Activated T-helper 9 cell treated with anti-CD3 and anti-CD28 coated beads, Interleukin-2, amount 50 U/mL, for 16 hours (primary cell): ENCODE data around the gene CHURC1.
"Not testable (repeated sequence)": the region's sequence is repeated elsewhere in the genome, so short reads cannot be mapped to it uniquely, and the experiment has no call there.

Source experiments
- DNase-seq: peaks from one replicate; pipeline ENCODE4 v3.0.0-alpha.2; 2020; ENCODE audit warnings: low read depth

Gene CHURC1

GRCh38 chr14:64910847-64911495, 3.3 kb upstream of the CHURC1 start:
- no peak for DNase-seq

GRCh38 chr14:64912261-64912660, 2.0 kb upstream of the CHURC1 start:
- DNase-seq: no peak

- not testable (repeated sequence) for DNase-seq
Observed at GRCh38 chr14:64913477-64913876, 778 bp upstream of the CHURC1 start.

- no peak for DNase-seq
Observed at GRCh38 chr14:64915029-64915424, 772 bp downstream of the CHURC1 start.

GRCh38 chr14:64915797-64916196, 1.5 kb downstream of the CHURC1 start:
- DNase-seq: no peak

GRCh38 chr14:64918216-64918615, 4.0 kb downstream of the CHURC1 start:
- no peak for DNase-seq

- DNase-seq: no peak
Observed at GRCh38 chr14:64919215-64919614, 5.0 kb downstream of the CHURC1 start.

- no peak for DNase-seq
Observed at GRCh38 chr14:64919618-64920017, 5.4 kb downstream of the CHURC1 start.

GRCh38 chr14:64920465-64920864, 6.2 kb downstream of the CHURC1 start:
- no peak for DNase-seq

GRCh38 chr14:64923015-64923414, 8.8 kb downstream of the CHURC1 start:
- DNase-seq: no peak

- no peak for DNase-seq
Observed at GRCh38 chr14:64926398-64926995, 12.2 kb downstream of the CHURC1 start.

GRCh38 chr14:64927031-64927430, 12.8 kb downstream of the CHURC1 start:
- DNase-seq: no peak

- DNase-seq: no peak
Observed at GRCh38 chr14:64928239-64929013, 14.2 kb downstream of the CHURC1 start.

GRCh38 chr14:64929014-64929359, 14.7 kb downstream of the CHURC1 start:
- DNase-seq: no peak

GRCh38 chr14:64930085-64930843, 16.0 kb downstream of the CHURC1 start:
- no peak for DNase-seq

GRCh38 chr14:64931123-64931522, 16.9 kb downstream of the CHURC1 start:
- no peak for DNase-seq

GRCh38 chr14:64932231-64932630, 18.0 kb downstream of the CHURC1 start:
- DNase-seq: no peak

- DNase-seq: no peak
Observed at GRCh38 chr14:64934338-64934929, 20.2 kb downstream of the CHURC1 start.

GRCh38 chr14:64935508-64935907, 21.3 kb downstream of the CHURC1 start:
- no peak for DNase-seq

GRCh38 chr14:64937171-64937820, 23.0 kb downstream of the CHURC1 start:
- no peak for DNase-seq

GRCh38 chr14:64937821-64938193, 23.6 kb downstream of the CHURC1 start:
- no peak for DNase-seq
